Prostate gland (tissue), 2 donors: ENCODE measurements around the gene ANKRD55.

ENCODE experiments used
- CTCF ChIP-seq, 4 experiments: fragments of 200-600 bp in 2 of 4; fragments of 450-650 bp in 2 of 4; sonication (generic) in 2 of 4; IDR thresholded peaks; 1 replicate in 3 of 4; 2 replicates in 1 of 4; pipeline ENCODE4 v1.5.1; 2016 to 2019; ENCODE audit warnings: antibody characterized with exemption in 4 of 4, mild to moderate bottlenecking in 2 of 4, moderate library complexity in 2 of 4
- POLR2A ChIP-seq: fragments of 450-650 bp; IDR thresholded peaks from one replicate; pipeline ENCODE4 v1.6.1; 2016; ENCODE audit warnings: antibody characterized with exemption, mild to moderate bottlenecking
- POLR2AphosphoS5 ChIP-seq: sonication (generic); formaldehyde crosslinking; IDR thresholded peaks from one replicate; pipeline ENCODE4 v1.6.1; 2017; ENCODE audit warnings: antibody characterized with exemption

GRCh38 chr5:56166671-56167385 lies 66.3 kb downstream of the ANKRD55 start:
- TF ChIP-seq CTCF (IDR thresholded peaks at IDR 0.05) (no peak), POLR2AphosphoS5 (no peak), POLR2A (no peak)
